ENCODE measurements around the gene COPB2. TPM values are rescaled to one million over a fixed set of nuclear protein-coding genes. Genes with fewer than 3 reads are reported as not detected.

The COPB2 gene
- total and polyA plus RNA-seq, 2 of the 8 experiments (the other 6 are each of a cell fraction or from before 2014, with no cell fraction given): 40.3 to 119 TPM

- WGBS, 2 experiments (ENCODE audit: extremely low coverage in 1 of 2, insufficient coverage in 1 of 2, insufficient read length in 1 of 2, insufficient replicate concordance in 2 of 2, low coverage in 1 of 2, low lambda C conversion rate in 2 of 2, missing lambda C conversion rate in 1 of 2): 100% methylated on average over 2 of the region's 2 CpGs; no CpG with 5 or more reads in 1 of the 2 experiments
Observed at GRCh38 chr3:139423232-139423631, 33.8 kb upstream of the COPB2 start.

More at GRCh38 chr3:139423232-139423631, 33.8 kb upstream of the COPB2 start:
- Histone ChIP-seq H2BK5ac (ENCODE audit: low read depth, low read length) (no peak overlapping the region), H4K5ac (ENCODE audit: insufficient read length, low read depth, low read length) (no peak overlapping the region), H3K9me3 (ENCODE audit: insufficient read depth in 2 of 2, low read depth in 1 of 2, low read length in 1 of 2) (no peaks in the 10 kb centered on the region), H3K9ac (replicated peaks in 1 of 4; ENCODE audit: extremely low read depth in 1 of 4, low read depth in 3 of 4, low read length in 3 of 4) (no peak overlapping the region), H2BK120ac (replicated peaks; ENCODE audit: low read depth, low read length) (no peak overlapping the region), H3K23me2 (ENCODE audit: low read depth, low read length) (no peaks in the 10 kb centered on the region), H3K4me3 (ENCODE audit: extremely low read depth in 1 of 4, insufficient read depth in 2 of 4, low read depth in 3 of 4, low read length in 4 of 4) (no peak overlapping the region), H3K4ac (replicated peaks; ENCODE audit: insufficient read length, low read depth, low read length) (no peak overlapping the region), H3K79me1 (ENCODE audit: low read depth, low read length) (no peaks in the 10 kb centered on the region), H3K4me1 (replicated peaks in 1 of 4; ENCODE audit: control insufficient read depth in 3 of 4, insufficient read depth in 4 of 4, low read length in 3 of 4) (no peaks in the 10 kb centered on the region), H3K14ac (ENCODE audit: insufficient read length) (no peak overlapping the region), H2AK5ac (ENCODE audit: low read depth, low read length) (no peak overlapping the region), H3K27ac (ENCODE audit: low read depth, low read length) (no peak overlapping the region), H3K18ac (ENCODE audit: extremely low read depth, low read length) (no peak overlapping the region), H3K4me2 (ENCODE audit: insufficient read depth in 1 of 2, low read depth in 2 of 2, low read length in 2 of 2) (no peak overlapping the region), H3K27me3 (replicated peaks in 1 of 4; ENCODE audit: control insufficient read depth in 3 of 4, extremely low read depth in 1 of 4, insufficient read depth in 3 of 4, low read length in 3 of 4) (no peaks in the 10 kb centered on the region), H2AFZ (ENCODE audit: low read length) (no peak overlapping the region), H3K79me2 (ENCODE audit: control insufficient read depth in 1 of 2, insufficient read depth in 2 of 2, low read length in 2 of 2) (no peaks in the 10 kb centered on the region), H2BK15ac (ENCODE audit: low read length) (no peak overlapping the region), H4K91ac (replicated peaks; ENCODE audit: insufficient read length, low read length) (no peak overlapping the region), H2BK20ac (ENCODE audit: low read length) (no peak overlapping the region), H3K36me3 (ENCODE audit: control insufficient read depth in 2 of 4, insufficient read depth in 4 of 4, low read length in 3 of 4) (no peaks in the 10 kb centered on the region; a peak in 1 of 8 replicates), H4K8ac (ENCODE audit: extremely low read depth, insufficient read depth, low read length) (no peak overlapping the region), H4K20me1 (replicated peaks in 1 of 2; ENCODE audit: control insufficient read depth in 1 of 2, insufficient read depth in 2 of 2, low read length in 2 of 2) (peaks cover 0 to 2% of the 10 kb centered on the region in 2 experiments), H3K23ac (ENCODE audit: insufficient read length) (no peak overlapping the region), H2BK12ac (ENCODE audit: low read depth, low read length) (no peak overlapping the region), H3K56ac (replicated peaks; ENCODE audit: insufficient read length, low read depth, low read length) (no peak overlapping the region)
- TF ChIP-seq BACH1 (IDR thresholded peaks at IDR 0.05; ENCODE audit: low read length): no peak
- ChIA-PET POLR2A (ENCODE audit: partially characterized antibody) (interaction anchor here (0.7 kb wide), 1 partner anchor 34 kb away, joined by 3 read pairs; no protein-coding TSS in a partner anchor), CTCF (ENCODE audit: partially characterized antibody) (interaction anchor here (2.7 kb wide), 1 partner anchor 139 kb away, joined by 12 read pairs; no protein-coding TSS in a partner anchor)
- FAIRE-seq (no peak), DNase-seq (ENCODE audit: low read depth in 1 of 2, low spot score in 2 of 2) (no peak)

All from H1 (cell line).